22Rv1 (cell line): ENCODE measurements around the gene RPS18.

Experiments
- CTCF ChIP-seq: fragments of 450-650 bp; IDR thresholded peaks from 2 replicates; pipeline ENCODE4 v1.5.1; 2017; ENCODE audit warnings: mild to moderate bottlenecking
- ZFX ChIP-seq: fragments of 450-650 bp; IDR thresholded peaks from 2 replicates; pipeline ENCODE4 v1.6.1; 2017; ENCODE audit warnings: antibody characterized with exemption, borderline replicate concordance

GRCh38 chr6:33278392-33278741 is 6.5 kb downstream of the RPS18 start:
- TF ChIP-seq CTCF (no peak), ZFX (no peak)
